Tibial nerve (tissue), 4 donors: Measurements from ENCODE around the gene FAM124B. TPM values are rescaled to one million over a fixed set of nuclear protein-coding genes. Genes with fewer than 3 reads are reported as not detected.

Experiments
- DNase-seq, 2 donors: peaks; one replicate each; pipeline ENCODE4 v3.0.0-alpha.2; 2019; ENCODE audit warnings: low spot score in 2 of 2
- H3K27ac ChIP-seq, 4 donors: fragments of 200-600 bp; sonication (generic) in 3 of 4; one replicate each; pipeline ENCODE4 v1.5.1; 2017 to 2019; ENCODE audit warnings: mild to moderate bottlenecking in 1 of 4
- H3K27me3 ChIP-seq, 2 donors: fragments of 200-600 bp; sonication (generic) in 1 of 2; one replicate each; pipeline versions ENCODE4 v1.5.1 to v1.6.0; 2017 to 2019
- H3K36me3 ChIP-seq, 3 donors: fragments of 200-600 bp; sonication (generic); one replicate each; pipeline ENCODE4 v1.5.1; 2018 to 2019
- H3K4me1 ChIP-seq, 4 donors: fragments of 200-600 bp; sonication (generic) in 3 of 4; one replicate each; pipeline ENCODE4 v1.5.1; 2017 to 2019
- H3K4me3 ChIP-seq, 4 donors: fragments of 200-600 bp; sonication (generic) in 3 of 4; one replicate each; pipeline ENCODE4 v1.5.1; 2017 to 2019; ENCODE audit warnings: mild to moderate bottlenecking in 1 of 4, moderate library complexity in 1 of 4
- H3K9me3 ChIP-seq, 4 donors: fragments of 200-600 bp; sonication (generic) in 3 of 4; one replicate each; pipeline ENCODE4 v1.5.1; 2017 to 2019
- CTCF ChIP-seq, 5 experiments: fragments of 200-600 bp in 3 of 5; fragments of 450-650 bp in 2 of 5; sonication (generic) in 3 of 5; IDR thresholded peaks; one replicate each; pipeline ENCODE4 v1.5.1; 2016 to 2019; ENCODE audit warnings: antibody characterized with exemption in 5 of 5, mild to moderate bottlenecking in 3 of 5, moderate library complexity in 2 of 5
- EP300 ChIP-seq, 2 donors: sonication (generic); formaldehyde crosslinking; IDR thresholded peaks; one replicate each; pipeline ENCODE4 v1.6.1; 2017; ENCODE audit warnings: antibody characterized with exemption in 2 of 2, mild to moderate bottlenecking in 1 of 2
- POLR2A ChIP-seq, 2 donors: fragments of 450-650 bp; IDR thresholded peaks; one replicate each; pipeline ENCODE4 v1.6.1; 2017; ENCODE audit warnings: antibody characterized with exemption in 2 of 2, mild to moderate bottlenecking in 2 of 2, moderate library complexity in 2 of 2
- WGBS, 2 donors: methylation state at CpG; one replicate each; pipeline ENCODE4 v1.1.5; 2018; 5-methylcytosine and 5-hydroxymethylcytosine counted together
- total RNA-seq, 4 donors: library from RNA; depleted of rRNA; stranded (reverse); fragments of >200 nt; gene quantifications; one replicate each; pipeline ENCODE4 v1.1.0, GENCODE V29; 2016

FAM124B gene
- total RNA-seq, 4 donors from 2014 or later: 0.84 to 12.3 (median 5.9) TPM

DNA sequence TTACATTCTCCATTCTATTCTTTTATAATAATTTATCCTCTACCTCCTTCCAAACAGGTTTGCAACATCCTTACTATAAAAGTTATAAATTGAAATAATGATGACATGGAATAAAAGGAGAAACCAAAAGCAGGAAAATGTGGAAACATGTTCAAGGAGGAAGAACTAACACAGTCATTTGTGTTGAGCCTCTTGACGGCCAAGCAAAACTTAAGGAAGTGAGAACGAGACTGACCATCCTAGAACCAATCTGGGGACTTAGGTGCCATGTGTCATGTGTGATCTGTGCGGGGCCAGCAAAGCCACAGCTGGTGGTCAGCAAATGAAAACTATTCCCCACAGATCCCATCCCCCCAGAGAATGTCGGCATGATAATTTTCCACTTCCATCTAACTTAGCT, 25.6 kb upstream of the FAM124B start:
- WGBS, 2 donors: 59 to 65% methylated on average over 4 of the region's 4 CpGs
- TF ChIP-seq CTCF (IDR thresholded peaks at IDR 0.05): no peak
- TF ChIP-seq EP300 (IDR thresholded peaks at IDR 0.05): no peak
- no peak for TF ChIP-seq POLR2A (IDR thresholded peaks at IDR 0.05)

DNA sequence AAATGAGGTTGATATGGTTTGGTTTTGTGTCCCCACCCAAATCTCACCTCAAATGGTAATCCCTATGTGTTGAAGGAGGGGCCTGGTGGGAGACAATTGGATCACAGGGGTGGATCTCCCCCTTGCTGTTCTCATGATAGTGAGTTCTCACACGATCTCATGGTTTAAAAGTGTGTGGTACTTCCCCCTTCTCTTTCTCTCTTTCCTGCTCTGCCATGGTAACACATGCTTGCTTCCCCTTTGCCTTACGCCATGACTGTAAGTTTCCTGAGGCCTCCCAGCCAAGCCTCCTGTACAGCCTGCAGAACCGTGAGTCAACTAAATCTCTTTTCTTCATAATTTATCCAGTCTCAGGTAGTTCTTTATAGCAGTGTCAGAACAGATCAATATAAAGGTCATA, 24.7 kb upstream of the FAM124B start:
- H3K4me3 ChIP-seq: no peak overlapping the region
- H3K9me3 ChIP-seq: peaks cover 0 to 9% (median 0%) of the 10 kb centered on the region in 4 donors
- H3K27me3 ChIP-seq: no peaks in the 10 kb centered on the region
- no peak overlapping the region for H3K27ac ChIP-seq
- no peak for DNase-seq
- no peak for TF ChIP-seq POLR2A (IDR thresholded peaks at IDR 0.05)
- no peak for TF ChIP-seq CTCF (IDR thresholded peaks at IDR 0.05)
- no peak for TF ChIP-seq EP300 (IDR thresholded peaks at IDR 0.05)
- 70 to 75% methylated on average over 3 of the region's 3 CpGs for WGBS, 2 donors
- no peaks in the 10 kb centered on the region for H3K4me1 ChIP-seq
- H3K36me3 ChIP-seq: no peaks in the 10 kb centered on the region

More for the DNA sequence above, 25.6 kb upstream of the FAM124B start:
- Histone ChIP-seq H3K27me3 (no peaks in the 10 kb centered on the region), H3K4me1 (no peaks in the 10 kb centered on the region), H3K4me3 (no peak overlapping the region), H3K27ac (no peak overlapping the region), H3K9me3 (peaks cover 0 to 9% (median 0%) of the 10 kb centered on the region in 4 donors), H3K36me3 (no peaks in the 10 kb centered on the region)
- no peak for DNase-seq

GRCh38 chr2:224421065-224421464, 19.2 kb upstream of the FAM124B start:
- WGBS, 2 donors: 70 to 91% methylated on average over 2 of the region's 2 CpGs
- Histone ChIP-seq H3K27me3 (no peaks in the 10 kb centered on the region), H3K4me1 (no peaks in the 10 kb centered on the region), H3K4me3 (no peak overlapping the region), H3K36me3 (no peaks in the 10 kb centered on the region), H3K9me3 (no peaks in the 10 kb centered on the region), H3K27ac (no peak overlapping the region)
- no peak for TF ChIP-seq EP300 (IDR thresholded peaks at IDR 0.05)
- TF ChIP-seq POLR2A (IDR thresholded peaks at IDR 0.05): no peak
- TF ChIP-seq CTCF (IDR thresholded peaks at IDR 0.05): no peak
- DNase-seq: no peak

GRCh38 chr2:224417947-224418346, 16.0 kb upstream of the FAM124B start:
- Histone ChIP-seq H3K27me3 (no peaks in the 10 kb centered on the region), H3K9me3 (no peaks in the 10 kb centered on the region), H3K4me3 (no peak overlapping the region), H3K4me1 (no peaks in the 10 kb centered on the region), H3K27ac (no peak overlapping the region), H3K36me3 (no peaks in the 10 kb centered on the region)
- TF ChIP-seq POLR2A (IDR thresholded peaks at IDR 0.05): no peak
- no peak for TF ChIP-seq CTCF (IDR thresholded peaks at IDR 0.05)
- TF ChIP-seq EP300 (IDR thresholded peaks at IDR 0.05): no peak
- no peak for DNase-seq
- 93 to 94% methylated on average over 4 of the region's 4 CpGs for WGBS, 2 donors

GRCh38 chr2:224417361-224417729, 15.4 kb upstream of the FAM124B start:
- Histone ChIP-seq H3K36me3 (no peaks in the 10 kb centered on the region), H3K9me3 (no peaks in the 10 kb centered on the region), H3K4me1 (no peaks in the 10 kb centered on the region), H3K4me3 (no peak overlapping the region), H3K27me3 (no peaks in the 10 kb centered on the region), H3K27ac (no peak overlapping the region)
- 58 to 63% methylated on average over 1 of the region's 1 CpG for WGBS, 2 donors
- no peak for TF ChIP-seq POLR2A (IDR thresholded peaks at IDR 0.05)
- TF ChIP-seq CTCF (IDR thresholded peaks at IDR 0.05): no peak
- no peak for TF ChIP-seq EP300 (IDR thresholded peaks at IDR 0.05)
- DNase-seq: no peak
